Neural cell (in vitro differentiated cells): Measurements from ENCODE around the gene ELANE. TPM values are rescaled to one million over a fixed set of nuclear protein-coding genes. Genes with fewer than 3 reads are reported as not detected.
"Not testable (repeated sequence)": the region's sequence is repeated elsewhere in the genome, so short reads cannot be mapped to it uniquely, and the experiment has no call there.

Experiments
- H2AFZ ChIP-seq: fragments of 200-600, 300-800 bp; sonication (generic), shearing (Covaris generic); 2 replicates; pipeline ENCODE4 v1.6.0; 2014; ENCODE audit warnings: low read depth, mild to moderate bottlenecking, antibody characterized with exemption, low read length, moderate library complexity
- H3F3A ChIP-seq: fragments of 200-600 bp; shearing (Covaris generic); 2 replicates; pipeline ENCODE4 v1.6.1; 2016; ENCODE audit warnings: mild to moderate bottlenecking, moderate library complexity, mixed read lengths, antibody characterized with exemption, low read length; ENCODE audit not compliant: insufficient read depth, poor library complexity, severe bottlenecking
- H3K27ac ChIP-seq: fragments of 200-600, 300-800 bp; sonication (generic), shearing (Covaris generic); 2 replicates; pipeline ENCODE4 v1.5.1; 2014; ENCODE audit warnings: mild to moderate bottlenecking, low read length, moderate library complexity
- H3K27me3 ChIP-seq: fragments of 300-800, 200-600 bp; sonication (generic), shearing (Covaris generic); 2 replicates; pipeline ENCODE4 v1.6.0; 2014; ENCODE audit warnings: mild to moderate bottlenecking, low read depth, low read length, moderate library complexity; ENCODE audit not compliant: insufficient read depth
- H3K36me3 ChIP-seq: fragments of 300-800, 200-600 bp; sonication (generic), shearing (Covaris generic); 2 replicates; pipeline ENCODE4 v1.5.1; 2014; ENCODE audit warnings: mild to moderate bottlenecking, antibody characterized with exemption, low read length, moderate library complexity; ENCODE audit not compliant: insufficient read depth
- H3K4me2 ChIP-seq: fragments of 300-800, 200-600 bp; sonication (generic), shearing (Covaris generic); 2 replicates; pipeline ENCODE4 v1.6.0; 2014; ENCODE audit warnings: mild to moderate bottlenecking, low read length
- H3K4me3 ChIP-seq: fragments of 300-800, 200-600 bp; sonication (generic), shearing (Covaris generic); 2 replicates; pipeline ENCODE4 v1.5.1; 2014; ENCODE audit warnings: mild to moderate bottlenecking, low read length, moderate library complexity
- H3K79me2 ChIP-seq: fragments of 200-600 bp; shearing (Covaris generic); replicated peaks from 2 replicates; pipeline ENCODE4 v1.6.0; 2014; ENCODE audit warnings: mild to moderate bottlenecking, low read length, moderate library complexity; ENCODE audit not compliant: insufficient read depth
- H3K9ac ChIP-seq: fragments of 300-800, 200-600 bp; sonication (generic), shearing (Covaris generic); 2 replicates; pipeline ENCODE4 v1.6.1; 2016; ENCODE audit warnings: mild to moderate bottlenecking, low read length, mixed read lengths
- H3K9me2 ChIP-seq: fragments of 200-600 bp; shearing (Covaris generic); 2 replicates; pipeline ENCODE4 v1.6.1; 2016; ENCODE audit warnings: mild to moderate bottlenecking, low read length, mixed read lengths; ENCODE audit not compliant: insufficient read depth
- H3K9me3 ChIP-seq: fragments of 200-600, 300-800 bp; sonication (generic), shearing (Covaris generic); 2 replicates; pipeline ENCODE4 v1.6.1; 2016; ENCODE audit warnings: mild to moderate bottlenecking, mixed run types, low read length, moderate library complexity, mixed read lengths
- H4K20me1 ChIP-seq: fragments of 200-600 bp; shearing (Covaris generic); 2 replicates; pipeline ENCODE4 v1.6.1; 2016; ENCODE audit warnings: mild to moderate bottlenecking, mixed run types; ENCODE audit not compliant: insufficient read depth
- CTCF ChIP-seq: fragments of 450-650 bp; IDR thresholded peaks from 2 replicates; pipeline ENCODE4 v1.5.1; 2014; ENCODE audit warnings: antibody characterized with exemption, mild to moderate bottlenecking, moderate library complexity; ENCODE audit not compliant: poor library complexity, severe bottlenecking
- EP300 ChIP-seq: fragments of 450-650 bp; conservative IDR thresholded peaks from 2 replicates; pipeline ENCODE4 v1.6.1; 2014; ENCODE audit warnings: antibody characterized with exemption, mild to moderate bottlenecking, moderate library complexity; ENCODE audit not compliant: poor library complexity, severe bottlenecking
- EZH2 ChIP-seq: fragments of 200-600, 300-800 bp; shearing (Covaris generic), sonication (generic); IDR thresholded peaks from 2 replicates; pipeline ENCODE4 v1.6.1; 2014; ENCODE audit warnings: antibody characterized with exemption, low read length, borderline replicate concordance, mild to moderate bottlenecking; ENCODE audit not compliant: insufficient read depth, poor library complexity, severe bottlenecking
- MXI1 ChIP-seq: fragments of 450-650 bp; conservative IDR thresholded peaks from 2 replicates; pipeline ENCODE4 v1.6.1; 2014; ENCODE audit warnings: antibody characterized with exemption, mild to moderate bottlenecking; ENCODE audit not compliant: poor library complexity, severe bottlenecking
- POLR2AphosphoS5 ChIP-seq: IDR thresholded peaks from 2 replicates; pipeline ENCODE4 v1.6.1; 2012
- RAD21 ChIP-seq: fragments of 450-650 bp; conservative IDR thresholded peaks from 2 replicates; pipeline ENCODE4 v1.6.1; 2014; ENCODE audit warnings: antibody characterized with exemption, mild to moderate bottlenecking, moderate library complexity
- REST ChIP-seq: IDR thresholded peaks from 2 replicates; pipeline ENCODE4 v1.6.1; 2012; ENCODE audit warnings: borderline replicate concordance
- SMC3 ChIP-seq: fragments of 450-650 bp; conservative IDR thresholded peaks from 2 replicates; pipeline ENCODE4 v1.6.1; 2014; ENCODE audit warnings: antibody characterized with exemption, mild to moderate bottlenecking, moderate library complexity; ENCODE audit not compliant: poor library complexity
- TAF1 ChIP-seq: IDR thresholded peaks from 2 replicates; pipeline ENCODE4 v1.6.1; 2012; ENCODE audit warnings: low read depth
- polyA plus RNA-seq: library from polyadenylated mRNA; depleted of rRNA; stranded (reverse); fragments of >200 nt; gene quantifications from 2 replicates; pipeline ENCODE4 v1.2.3, GENCODE V29; 2014

ELANE gene
- polyA plus RNA-seq, 1 donor from 2014 or later, result not detected

DNA sequence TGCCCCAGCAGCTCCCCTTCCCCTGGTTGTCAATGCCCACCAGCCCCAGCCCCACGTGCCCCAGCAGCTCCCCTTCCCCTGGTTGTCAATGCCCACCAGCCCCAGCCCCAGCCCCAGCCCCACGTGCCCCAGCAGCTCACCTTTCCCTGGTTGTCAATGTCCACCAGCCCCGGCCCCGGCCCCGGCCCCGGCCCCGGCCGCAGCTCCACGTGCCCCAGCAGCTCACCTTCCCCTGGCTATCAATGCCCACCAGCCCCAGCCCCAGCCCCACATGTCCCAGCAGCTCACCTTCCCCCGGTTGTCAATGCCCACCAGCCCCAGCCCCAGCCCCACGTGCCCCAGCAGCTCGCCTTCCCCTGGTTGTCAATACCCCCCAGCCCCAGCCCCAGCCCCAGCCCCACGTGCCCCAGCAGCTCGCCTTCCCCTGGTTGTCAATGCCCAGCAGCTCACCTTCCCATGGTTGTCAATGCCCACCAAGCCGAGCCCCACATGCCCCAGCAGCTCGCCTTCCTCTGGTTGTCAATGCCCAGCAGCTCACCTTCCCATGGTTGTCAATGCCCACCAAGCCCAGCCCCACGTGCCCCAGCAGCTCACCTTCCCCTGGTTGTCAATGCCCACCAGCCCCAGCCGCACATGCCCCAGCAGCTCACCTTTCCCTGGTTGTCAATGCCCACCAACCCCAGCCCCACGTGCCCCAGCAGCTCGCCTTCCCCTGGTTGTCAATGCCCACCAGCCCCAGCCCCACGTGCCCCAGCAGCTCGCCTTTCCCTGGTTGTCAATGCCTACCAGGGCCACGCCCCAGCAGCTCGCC lies 26.9 kb downstream of the ELANE start:
- not testable (repeated sequence) for H2AFZ ChIP-seq, H3K79me2 ChIP-seq, H3K27ac ChIP-seq, H3K36me3 ChIP-seq, H3K9me3 ChIP-seq, H3K4me2 ChIP-seq, H3K9ac ChIP-seq, H4K20me1 ChIP-seq, H3F3A ChIP-seq, H3K4me3 ChIP-seq, H3K9me2 ChIP-seq, H3K27me3 ChIP-seq

- Histone ChIP-seq H3K9me2 (no peaks in the 10 kb centered on the region), H3K27me3 (no peaks in the 10 kb centered on the region), H3K79me2 (no peaks in the 10 kb centered on the region), H3K9me3 (no peaks in the 10 kb centered on the region), H3K4me3 (no peak overlapping the region), H4K20me1 (no peaks in the 10 kb centered on the region), H3K36me3 (peaks cover 5% of the 10 kb centered on the region), H3K27ac (no peak overlapping the region), H2AFZ (no peak overlapping the region), H3F3A (no peaks in the 10 kb centered on the region), H3K4me2 (no peak overlapping the region), H3K9ac (no peak overlapping the region)
- TF ChIP-seq TAF1 (no peak), EZH2 (no peak), POLR2AphosphoS5 (no peak), SMC3 (no peak), RAD21 (no peak), REST (no peak), CTCF (no peak), MXI1 (no peak), EP300 (no peak)
Observed at GRCh38 chr19:879711-880438, 27.8 kb downstream of the ELANE start.
